GM21723 (cell line): ENCODE results near the gene BTC.
"Not testable (repeated sequence)": the region's sequence is repeated elsewhere in the genome, so short reads cannot be mapped to it uniquely, and the experiment has no call there.

Experiments used
- ATAC-seq: cut with Tn5 transposase; IDR thresholded peaks from one replicate; pipeline ENCODE4 v1.9.1; 2021; ENCODE audit warnings: mild to moderate bottlenecking, moderate library complexity; ENCODE audit not compliant: unreplicated experiment

Gene BTC

DNA sequence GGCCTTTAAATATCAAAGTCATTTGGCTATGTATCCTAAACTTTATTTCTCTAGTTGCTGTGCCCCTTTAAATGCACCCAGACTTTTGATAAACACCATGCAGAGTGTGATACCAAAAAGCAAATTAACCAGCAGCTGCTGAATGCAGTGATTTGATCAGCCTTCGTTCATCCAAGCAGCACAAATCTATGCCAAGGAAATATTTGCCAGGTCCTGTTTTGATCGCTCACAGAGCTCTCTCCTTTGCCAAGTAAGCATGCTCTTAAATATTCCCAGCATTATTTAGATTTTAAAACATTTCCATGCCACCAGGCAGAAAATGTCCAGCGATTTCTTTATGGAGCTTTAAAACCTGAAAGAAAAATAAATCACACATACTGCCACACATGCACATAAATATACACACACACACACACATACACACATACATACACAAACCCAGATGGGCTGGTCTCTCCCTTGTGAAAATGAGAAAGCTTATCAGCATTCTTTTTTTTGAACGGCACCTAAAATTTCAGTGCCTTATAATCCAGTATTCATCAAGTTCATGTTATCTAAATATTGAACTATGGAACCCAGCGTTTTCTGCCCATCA is 35.7 kb downstream of the BTC start:
- no peak for ATAC-seq

DNA sequence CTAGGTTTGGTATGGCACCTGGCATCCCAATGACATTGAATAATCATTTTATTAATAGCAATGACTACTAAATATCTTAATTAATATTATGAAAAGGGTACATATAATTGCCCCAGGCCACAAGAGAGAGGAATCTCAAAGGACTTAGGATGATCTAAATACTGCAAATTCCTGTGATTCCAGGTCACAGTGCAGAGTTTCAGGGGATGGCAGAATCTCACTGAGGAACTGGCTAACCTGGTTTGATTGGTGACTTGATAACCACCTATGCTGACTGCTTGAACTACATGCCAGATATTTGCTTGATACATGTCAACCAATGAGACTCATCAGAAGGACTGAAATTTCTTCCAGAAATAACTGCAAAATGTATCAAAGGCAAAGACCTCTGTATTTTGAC is 37.2 kb downstream of the BTC start:
- no peak for ATAC-seq

- no peak for ATAC-seq
These were observed 38.8 kb downstream of the BTC start for GRCh38 chr4:74755486-74755885.

DNA sequence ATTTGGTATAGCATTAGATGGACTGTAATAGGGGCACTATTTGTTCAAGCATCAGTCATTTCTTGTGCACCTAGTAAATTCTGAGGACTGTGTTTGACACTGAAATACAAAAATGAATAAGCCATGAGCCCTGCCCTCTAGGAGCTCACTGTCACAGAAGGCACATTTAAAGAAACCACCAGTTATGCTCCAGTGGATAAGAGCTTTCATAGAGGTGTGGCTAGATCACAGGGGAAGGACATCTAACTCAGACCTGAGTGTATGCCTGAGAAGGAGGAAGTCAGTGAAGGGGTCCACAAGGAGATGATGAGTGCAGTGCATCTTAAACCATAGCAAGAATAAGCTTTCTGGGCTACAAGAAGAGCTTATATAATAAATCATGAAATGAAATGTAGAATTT is 40.1 kb downstream of the BTC start:
- peak; percentile 94 for ATAC-seq

GRCh38 chr4:74752798-74753197 is 41.5 kb downstream of the BTC start:
- ATAC-seq: no peak

- no peak for ATAC-seq
These were observed 42.5 kb downstream of the BTC start for GRCh38 chr4:74751856-74752255.

DNA sequence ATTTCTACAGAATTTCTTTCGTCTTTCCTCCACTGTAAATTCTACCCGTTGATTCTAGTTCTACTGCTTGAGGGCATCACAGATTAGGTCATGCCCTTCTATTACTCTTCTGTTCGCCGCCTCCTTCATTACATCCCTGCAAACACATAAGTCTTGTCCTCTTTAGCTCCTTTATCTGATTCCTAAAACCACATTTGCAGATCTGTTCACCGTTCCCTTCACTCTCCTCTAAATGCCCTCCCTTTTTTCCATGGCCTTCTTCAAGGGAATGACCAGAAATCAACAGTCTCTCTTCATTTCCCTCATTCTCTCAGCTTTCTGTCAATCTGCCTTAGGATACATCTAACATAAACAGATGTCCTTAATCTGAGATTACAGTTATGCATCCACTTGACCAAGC is 43.1 kb downstream of the BTC start:
- ATAC-seq: no peak

- ATAC-seq: no peak
These were observed 52.1 kb downstream of the BTC start for GRCh38 chr4:74742185-74742584.

DNA sequence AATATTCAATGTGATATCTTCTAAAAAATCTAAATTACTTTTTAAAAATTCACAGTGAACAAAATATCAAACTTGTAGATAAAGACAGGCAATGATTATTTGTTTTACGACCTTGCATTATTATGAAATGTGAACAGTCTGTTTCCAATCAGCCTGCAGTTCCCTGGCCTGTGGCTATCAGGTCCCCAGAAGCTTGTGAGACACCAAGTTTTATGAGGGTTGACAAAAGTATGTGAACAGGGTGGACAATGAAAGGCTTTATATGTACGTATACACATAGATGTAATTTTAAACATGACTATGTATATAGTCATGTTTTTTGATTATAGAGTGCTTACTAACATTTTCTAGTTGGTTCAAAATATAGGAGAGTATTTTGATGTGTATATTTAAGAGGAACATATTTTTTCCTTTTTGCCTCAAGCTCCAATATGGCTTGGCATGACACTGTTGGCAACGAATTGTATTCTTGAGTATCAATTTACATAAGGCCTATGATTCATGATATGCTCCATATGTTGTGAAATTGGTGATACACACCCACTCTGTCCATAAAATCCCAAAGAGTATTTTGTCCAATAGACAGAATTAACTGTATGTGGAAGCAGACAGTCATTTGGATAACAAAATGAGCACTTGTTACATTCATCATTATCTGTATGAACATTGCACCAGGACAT is 55.7 kb downstream of the BTC start:
- ATAC-seq: no peak

DNA sequence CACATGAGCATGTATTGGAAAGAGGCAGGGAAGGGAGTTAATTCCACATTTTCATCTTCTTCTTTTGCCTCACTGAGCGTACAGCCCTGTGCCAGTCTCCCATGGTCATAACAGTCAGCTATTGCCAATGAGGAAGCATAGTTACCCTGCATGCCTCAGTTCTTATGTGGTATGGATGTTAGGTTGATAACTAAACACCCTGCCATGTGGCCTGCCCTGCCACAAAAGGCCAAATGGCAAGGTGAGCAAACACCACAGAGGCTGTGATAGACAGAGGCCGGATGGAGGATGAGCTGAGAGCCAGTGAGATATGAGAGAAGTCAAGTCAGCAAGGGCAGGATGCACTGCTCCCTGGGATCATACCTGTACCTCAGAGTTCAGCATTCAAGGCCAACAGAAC is 59.3 kb downstream of the BTC start:
- ATAC-seq: no peak

GRCh38 chr4:74733756-74734155 is 60.6 kb downstream of the BTC start:
- no peak for ATAC-seq

GRCh38 chr4:74724979-74725378 is 69.3 kb downstream of the BTC start:
- no peak for ATAC-seq

DNA sequence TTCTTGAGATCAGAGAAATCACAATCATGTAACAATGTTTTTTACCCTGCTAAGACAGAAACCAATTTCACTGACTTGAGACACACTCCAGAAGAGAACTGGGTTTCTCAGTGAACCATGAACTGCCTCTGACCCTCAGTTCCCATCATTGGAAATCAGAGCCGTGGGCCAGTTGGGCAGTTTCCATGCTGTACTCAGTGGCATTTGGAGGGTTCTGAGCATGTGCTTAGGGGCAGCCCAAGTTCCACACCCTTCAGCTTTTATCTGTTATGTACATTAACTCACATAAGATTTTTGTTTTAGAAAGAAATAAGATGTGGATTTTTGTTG is 77.9 kb downstream of the BTC start:
- no peak for ATAC-seq

GRCh38 chr4:74715706-74716435 is 78.5 kb downstream of the BTC start:
- ATAC-seq: peak; percentile 54

DNA sequence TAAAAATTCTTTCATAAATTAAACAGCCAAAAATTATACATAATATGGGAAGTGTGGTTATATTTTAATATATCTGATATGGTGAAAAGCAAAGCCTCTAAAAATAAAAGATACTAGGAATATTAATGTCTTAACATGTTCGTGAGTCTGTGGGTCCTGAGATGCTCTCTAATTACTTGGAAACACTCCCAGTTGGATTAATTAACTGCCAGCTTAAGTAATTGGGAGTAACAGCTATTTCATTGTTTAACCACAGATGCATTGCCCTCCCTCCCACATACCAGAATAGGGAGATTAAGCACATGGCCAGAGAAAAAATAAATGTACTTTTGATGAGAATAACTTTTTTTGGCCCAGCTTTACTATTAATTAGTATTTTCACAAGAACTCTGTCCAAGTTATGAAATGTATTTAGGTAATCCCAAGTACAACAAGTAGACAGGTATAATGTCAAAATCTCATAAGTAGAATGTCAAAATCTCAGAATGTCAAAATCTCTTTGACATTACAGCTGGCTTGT is 79.7 kb downstream of the BTC start:
- ATAC-seq: no peak

DNA sequence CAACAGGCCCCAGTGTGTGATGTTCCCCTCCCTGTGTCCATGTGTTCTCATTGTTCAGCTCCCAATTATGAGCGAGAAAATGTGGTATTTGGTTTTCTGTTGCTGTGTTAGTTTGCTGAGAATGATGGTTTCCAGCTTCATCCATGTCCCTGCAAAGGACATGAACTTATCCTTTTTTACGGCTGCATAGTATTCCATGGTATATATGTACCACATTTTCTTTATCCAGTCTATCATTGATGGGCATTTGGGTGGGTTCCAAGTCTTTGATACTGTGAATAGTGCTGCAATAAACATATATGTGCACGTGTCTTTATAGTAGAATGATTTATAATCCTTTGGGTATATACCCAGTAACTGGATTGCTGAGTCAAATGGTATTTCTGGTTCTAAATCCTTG is 86.2 kb downstream of the BTC start:
- not testable (repeated sequence) for ATAC-seq
